Peyer's patch (tissue), 4 donors: ENCODE results near the gene ABHD17A. TPM values are rescaled to one million over a fixed set of nuclear protein-coding genes. Genes with fewer than 3 reads are reported as not detected.
A peak's percentile ranks its signal among the peaks of the same experiment; 100 is the strongest.

Experiments used
- DNase-seq, 3 donors: peaks; one replicate each; pipeline ENCODE4 v3.0.0-alpha.2; 2017 to 2019
- H3K27ac ChIP-seq, 4 donors: fragments of 200-600 bp; sonication (generic); one replicate each; pipeline ENCODE4 v1.5.1; 2016 to 2019
- H3K27me3 ChIP-seq, 2 donors: fragments of 200-600 bp; sonication (generic); one replicate each; pipeline ENCODE4 v1.5.1; 2019
- H3K36me3 ChIP-seq, 3 donors: fragments of 200-600 bp; sonication (generic); one replicate each; pipeline ENCODE4 v1.5.1; 2016 to 2019
- H3K4me1 ChIP-seq, 4 donors: fragments of 200-600 bp; sonication (generic); one replicate each; pipeline ENCODE4 v1.5.1; 2016 to 2019
- H3K4me3 ChIP-seq, 4 donors: fragments of 200-600 bp; sonication (generic); 1 replicate in 3 of 4; 2 replicates in 1 of 4; pipeline ENCODE4 v1.5.1; 2016 to 2019; ENCODE audit warnings: mild to moderate bottlenecking in 1 of 4
- H3K9me3 ChIP-seq, 4 donors: fragments of 200-600 bp; sonication (generic); one replicate each; pipeline ENCODE4 v1.5.1; 2016 to 2019; ENCODE audit warnings: mild to moderate bottlenecking in 1 of 4
- POLR2A ChIP-seq, 2 donors: fragments of 450-650 bp; IDR thresholded peaks; one replicate each; pipeline ENCODE4 v1.5.1; 2017; ENCODE audit warnings: antibody characterized with exemption in 2 of 2, mild to moderate bottlenecking in 2 of 2, moderate library complexity in 2 of 2
- total RNA-seq, 4 donors: library from RNA; depleted of rRNA; stranded (reverse); fragments of >200 nt; gene quantifications; one replicate each; pipeline ENCODE4 v1.1.0, GENCODE V29; 2016
- TF ChIP-seq, protein P1 (sequence below), 6 experiments: fragments of 450-650 bp in 4 of 6; fragments of 200-600 bp in 2 of 6; sonication (generic) in 1 of 6; IDR thresholded peaks; one replicate each; pipeline ENCODE4 v1.5.1; 2017 to 2019; ENCODE audit warnings: antibody characterized with exemption in 6 of 6, mild to moderate bottlenecking in 3 of 6, moderate library complexity in 1 of 6

ABHD17A gene
- total RNA-seq, 4 donors from 2014 or later: 52.0 to 95.9 (median 68.4) TPM

DNA sequence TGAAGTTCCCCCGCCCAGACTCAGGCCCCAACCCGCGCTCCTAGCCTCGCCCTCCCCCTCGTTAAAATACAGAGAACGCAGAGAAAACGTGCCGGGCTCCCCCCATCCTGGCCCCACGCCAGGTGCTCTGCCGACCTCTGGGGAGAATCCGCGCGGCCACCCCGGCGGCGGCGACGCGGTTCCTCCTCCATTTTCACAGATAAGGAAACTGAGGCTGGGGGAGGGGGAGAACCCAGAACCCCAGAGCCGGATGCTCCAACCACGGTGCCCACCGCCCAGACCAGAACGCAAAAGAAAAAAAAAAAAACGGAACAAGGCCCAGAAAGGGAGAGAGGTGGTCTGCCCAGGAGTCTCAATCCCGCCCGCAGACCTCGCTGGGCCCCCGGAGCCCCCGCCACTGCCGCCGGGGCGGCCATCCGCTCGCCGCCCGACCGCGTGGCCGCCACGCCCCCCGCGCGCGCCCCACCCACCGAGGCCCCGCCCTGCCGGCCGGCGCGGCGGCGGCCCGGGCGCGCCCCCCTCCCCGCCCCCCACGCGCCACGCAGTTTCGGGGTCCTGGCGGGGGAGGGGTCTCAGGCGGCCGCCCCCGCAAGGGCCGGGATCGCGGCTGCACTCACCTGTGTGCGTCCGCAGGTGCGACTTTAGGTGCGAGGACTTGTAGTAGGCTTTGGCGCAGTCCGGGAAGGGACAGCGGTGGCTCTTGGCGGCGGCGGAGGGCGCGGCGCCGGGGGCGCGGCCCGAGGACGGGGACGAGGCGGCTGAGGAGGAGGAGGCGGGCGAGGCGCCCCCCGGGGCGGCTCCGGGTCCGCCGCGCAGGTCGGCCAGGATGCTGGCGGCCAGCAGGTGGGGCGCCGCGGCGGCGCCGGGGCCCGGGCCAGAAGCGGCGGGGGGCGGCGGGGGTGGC lies 22.6 kb downstream of the ABHD17A start:
- TF ChIP-seq, protein P1, sequence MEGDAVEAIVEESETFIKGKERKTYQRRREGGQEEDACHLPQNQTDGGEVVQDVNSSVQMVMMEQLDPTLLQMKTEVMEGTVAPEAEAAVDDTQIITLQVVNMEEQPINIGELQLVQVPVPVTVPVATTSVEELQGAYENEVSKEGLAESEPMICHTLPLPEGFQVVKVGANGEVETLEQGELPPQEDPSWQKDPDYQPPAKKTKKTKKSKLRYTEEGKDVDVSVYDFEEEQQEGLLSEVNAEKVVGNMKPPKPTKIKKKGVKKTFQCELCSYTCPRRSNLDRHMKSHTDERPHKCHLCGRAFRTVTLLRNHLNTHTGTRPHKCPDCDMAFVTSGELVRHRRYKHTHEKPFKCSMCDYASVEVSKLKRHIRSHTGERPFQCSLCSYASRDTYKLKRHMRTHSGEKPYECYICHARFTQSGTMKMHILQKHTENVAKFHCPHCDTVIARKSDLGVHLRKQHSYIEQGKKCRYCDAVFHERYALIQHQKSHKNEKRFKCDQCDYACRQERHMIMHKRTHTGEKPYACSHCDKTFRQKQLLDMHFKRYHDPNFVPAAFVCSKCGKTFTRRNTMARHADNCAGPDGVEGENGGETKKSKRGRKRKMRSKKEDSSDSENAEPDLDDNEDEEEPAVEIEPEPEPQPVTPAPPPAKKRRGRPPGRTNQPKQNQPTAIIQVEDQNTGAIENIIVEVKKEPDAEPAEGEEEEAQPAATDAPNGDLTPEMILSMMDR (IDR thresholded peaks at IDR 0.05): peak in 1 of 6 experiments; percentile 25
- no peak for TF ChIP-seq POLR2A (IDR thresholded peaks at IDR 0.05)
- Histone ChIP-seq H3K4me3 (peak overlapping the region; percentile 67 to 94 (median 80)), H3K27ac (peak overlapping the region; percentile 96 to 99 (median 98)), H3K36me3 (no peaks in the 10 kb centered on the region), H3K27me3 (no peaks in the 10 kb centered on the region), H3K4me1 (peaks cover 18 to 47% (median 28%) of the 10 kb centered on the region in 4 donors), H3K9me3 (no peaks in the 10 kb centered on the region)
- DNase-seq: peak in 1 of 3 donors; percentile 78

DNA sequence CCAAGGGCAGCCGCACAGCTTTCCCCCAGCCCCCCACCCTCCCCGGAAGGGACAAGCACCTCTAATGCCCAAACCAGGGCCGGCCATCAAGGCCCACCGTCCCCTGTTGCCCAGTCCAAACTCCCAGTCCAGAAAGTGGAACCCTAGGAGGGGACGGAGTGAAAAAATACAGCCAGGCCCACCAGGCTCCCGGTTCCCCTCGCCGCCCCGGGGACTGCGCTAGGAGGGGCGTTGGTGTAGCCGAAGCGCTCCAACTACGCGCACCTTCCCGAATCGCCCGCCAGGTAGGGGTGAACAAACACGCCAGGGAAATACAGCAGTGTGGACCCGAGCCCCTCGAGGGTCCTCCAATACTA lies 23.2 kb downstream of the ABHD17A start:
- TF ChIP-seq, protein P1 (IDR thresholded peaks at IDR 0.05): peak in 1 of 6 experiments; percentile 4
- TF ChIP-seq POLR2A (IDR thresholded peaks at IDR 0.05): no peak
- H3K36me3 ChIP-seq: no peaks in the 10 kb centered on the region
- H3K27me3 ChIP-seq: no peaks in the 10 kb centered on the region
- no peaks in the 10 kb centered on the region for H3K9me3 ChIP-seq
- peaks cover 18 to 49% (median 33%) of the 10 kb centered on the region in 4 donors for H3K4me1 ChIP-seq
- H3K4me3 ChIP-seq: peak overlapping the region; percentile 67 to 94 (median 80)
- peak overlapping the region; percentile 96 to 99 (median 98) for H3K27ac ChIP-seq
- peak in 1 of 3 donors; percentile 54 for DNase-seq

DNA sequence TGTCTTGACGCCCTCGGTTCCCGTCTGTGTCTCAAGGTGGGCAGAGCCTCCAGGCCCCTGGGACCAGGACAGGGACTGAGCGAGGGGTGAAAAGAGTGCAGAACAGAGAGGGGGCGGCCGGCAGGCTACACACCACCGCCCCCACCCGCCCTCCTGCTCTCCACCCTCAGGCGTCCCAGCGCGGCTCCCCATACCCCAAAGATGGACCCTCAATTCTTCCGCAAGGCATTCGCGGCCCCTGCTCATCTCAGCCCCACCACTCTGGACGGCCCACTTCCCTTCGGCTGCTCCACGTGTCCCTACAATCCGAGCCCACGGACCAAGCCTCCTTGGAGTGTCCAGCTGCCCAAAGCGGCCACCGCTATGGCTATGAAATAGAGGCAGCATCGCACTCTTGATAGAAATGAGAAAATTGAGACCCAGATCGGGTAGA lies 23.7 kb downstream of the ABHD17A start:
- Histone ChIP-seq H3K4me3 (peak overlapping the region; percentile 67 to 94 (median 80)), H3K27ac (peak overlapping the region; percentile 96 to 99 (median 98)), H3K27me3 (no peaks in the 10 kb centered on the region), H3K9me3 (no peaks in the 10 kb centered on the region), H3K4me1 (peaks cover 18 to 50% (median 34%) of the 10 kb centered on the region in 4 donors), H3K36me3 (no peaks in the 10 kb centered on the region)
- DNase-seq: peak in 1 of 3 donors; percentile 51
- no peak for TF ChIP-seq POLR2A (IDR thresholded peaks at IDR 0.05)
- TF ChIP-seq, protein P1 (IDR thresholded peaks at IDR 0.05): no peak

DNA sequence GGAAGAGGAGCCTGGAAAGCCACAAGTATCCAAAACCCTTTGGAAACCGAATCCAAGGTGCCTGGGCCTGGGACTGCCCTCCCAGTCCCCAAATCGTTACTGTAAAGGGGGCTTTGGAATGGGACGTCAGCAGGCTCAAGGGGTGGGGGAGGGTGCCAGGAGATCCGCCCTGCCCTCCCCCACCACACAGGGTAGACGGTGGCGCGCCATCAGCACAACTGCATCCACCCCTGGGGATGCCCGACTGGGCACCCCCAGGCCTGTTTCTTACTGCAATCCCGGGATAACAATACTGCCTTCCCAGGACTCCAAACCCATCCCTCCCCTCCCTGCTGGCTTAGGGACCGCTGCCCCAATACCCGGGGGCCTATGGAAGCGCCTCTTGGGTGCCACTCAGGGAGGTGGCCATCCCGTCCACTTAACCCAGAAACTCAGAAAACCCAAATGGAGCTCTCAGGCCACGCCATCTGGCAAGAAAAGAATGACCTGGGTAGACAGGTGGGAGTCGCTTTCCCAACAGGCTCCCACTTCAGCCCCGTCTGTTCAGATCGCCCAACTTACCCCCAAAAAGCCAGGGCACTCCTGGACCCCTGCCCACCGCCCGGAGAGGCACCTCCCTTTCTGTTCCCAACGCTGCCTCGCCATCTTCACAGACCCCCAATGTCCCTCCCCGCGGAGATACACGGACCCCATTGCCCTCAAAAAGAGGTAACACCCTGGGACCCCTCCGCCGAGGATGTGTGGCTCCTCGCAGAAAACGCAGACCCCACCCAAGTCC lies 24.3 kb downstream of the ABHD17A start:
- H3K4me1 ChIP-seq: peaks cover 20 to 56% (median 39%) of the 10 kb centered on the region in 4 donors
- TF ChIP-seq, protein P1 (IDR thresholded peaks at IDR 0.05): no peak
- no peak for TF ChIP-seq POLR2A (IDR thresholded peaks at IDR 0.05)
- no peaks in the 10 kb centered on the region for H3K27me3 ChIP-seq
- no peaks in the 10 kb centered on the region for H3K36me3 ChIP-seq
- no peak for DNase-seq
- H3K4me3 ChIP-seq: peak overlapping the region in 3 of 4 donors; percentile 73 to 94 (median 86)
- H3K9me3 ChIP-seq: no peaks in the 10 kb centered on the region
- H3K27ac ChIP-seq: peak overlapping the region; percentile 96 to 99 (median 98)

DNA sequence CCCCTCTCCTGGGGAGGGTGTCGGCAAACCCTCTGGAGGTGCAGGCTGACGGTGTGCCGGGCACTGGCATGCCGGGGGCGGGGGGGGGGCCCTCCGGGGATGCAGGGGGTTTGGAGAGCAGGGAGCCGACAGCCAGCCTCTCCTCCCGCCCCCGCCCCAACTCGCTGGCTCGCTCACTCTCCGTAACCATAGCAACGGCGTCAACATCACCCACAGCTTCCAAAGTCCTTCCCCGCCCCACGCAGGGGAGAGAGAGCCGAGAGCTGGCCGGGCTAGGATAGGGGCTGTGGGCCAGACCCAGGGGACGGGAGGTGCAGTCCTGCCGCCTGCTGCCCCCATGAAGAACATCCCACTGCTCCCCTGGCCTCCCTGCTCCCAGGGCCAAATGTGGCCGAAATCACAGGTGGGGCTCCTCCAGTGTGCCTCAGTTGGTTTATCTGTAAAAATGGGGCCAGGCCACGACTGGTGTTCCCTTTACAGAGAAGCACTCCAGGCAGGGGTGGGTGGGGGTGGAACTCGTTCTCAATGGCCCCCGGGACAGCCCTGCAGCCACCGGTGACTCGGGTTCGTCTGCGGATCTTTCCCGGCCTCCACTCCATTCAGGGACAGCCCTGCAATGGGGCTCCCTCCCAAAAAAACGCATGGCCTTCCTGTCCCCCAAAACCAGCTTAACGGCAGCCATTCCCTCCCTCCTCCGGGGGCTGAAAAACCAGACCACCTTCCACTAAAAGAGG lies 25.1 kb downstream of the ABHD17A start:
- TF ChIP-seq POLR2A (IDR thresholded peaks at IDR 0.05): peak; percentile 30 to 64
- TF ChIP-seq, protein P1 (IDR thresholded peaks at IDR 0.05): no peak
- Histone ChIP-seq H3K27me3 (no peaks in the 10 kb centered on the region), H3K27ac (peak overlapping the region; percentile 96 to 99 (median 98)), H3K36me3 (no peaks in the 10 kb centered on the region), H3K4me1 (peaks cover 24 to 63% (median 44%) of the 10 kb centered on the region in 4 donors), H3K4me3 (peak overlapping the region in 2 of 4 donors; percentile 73 to 94), H3K9me3 (no peaks in the 10 kb centered on the region)
- DNase-seq: peak in 2 of 3 donors; percentile 86 to 90
